HG02943 (cell line): ENCODE measurements around the gene ARHGAP6.

Experiments used
- ATAC-seq: cut with Tn5 transposase; IDR thresholded peaks from one replicate; pipeline ENCODE4 v1.9.1; 2021; ENCODE audit warnings: mild to moderate bottlenecking, low read depth, moderate library complexity; ENCODE audit not compliant: unreplicated experiment

Gene ARHGAP6

GRCh38 chrX:11407331-11408108, 258.2 kb downstream of the ARHGAP6 start:
- ATAC-seq, result no peak

GRCh38 chrX:11406109-11406765, 259.5 kb downstream of the ARHGAP6 start:
- no peak for ATAC-seq

- ATAC-seq, result no peak
These were observed 262.1 kb downstream of the ARHGAP6 start for GRCh38 chrX:11403631-11404030.

- no peak for ATAC-seq
These were observed 263.8 kb downstream of the ARHGAP6 start for GRCh38 chrX:11401966-11402365.

- ATAC-seq, result no peak
These were observed 266.1 kb downstream of the ARHGAP6 start for GRCh38 chrX:11399489-11400094.

- ATAC-seq, result no peak
These were observed 266.9 kb downstream of the ARHGAP6 start for GRCh38 chrX:11398785-11399184.

GRCh38 chrX:11398139-11398538, 267.6 kb downstream of the ARHGAP6 start:
- no peak for ATAC-seq

- ATAC-seq, result peak; percentile 74
These were observed 268.0 kb downstream of the ARHGAP6 start for GRCh38 chrX:11397680-11398079.

GRCh38 chrX:11395859-11396258, 269.9 kb downstream of the ARHGAP6 start:
- ATAC-seq, result no peak

GRCh38 chrX:11393949-11394654, 271.6 kb downstream of the ARHGAP6 start:
- ATAC-seq, result no peak

GRCh38 chrX:11386812-11387211, 278.9 kb downstream of the ARHGAP6 start:
- ATAC-seq, result no peak

GRCh38 chrX:11386001-11386523, 279.7 kb downstream of the ARHGAP6 start:
- ATAC-seq, result no peak

- no peak for ATAC-seq
These were observed 282.8 kb downstream of the ARHGAP6 start for GRCh38 chrX:11382930-11383329.

GRCh38 chrX:11381464-11381863, 284.3 kb downstream of the ARHGAP6 start:
- ATAC-seq, result peak; percentile 91

- no peak for ATAC-seq
These were observed 285.4 kb downstream of the ARHGAP6 start for GRCh38 chrX:11380187-11380844.

GRCh38 chrX:11376163-11376562, 289.6 kb downstream of the ARHGAP6 start:
- ATAC-seq, result no peak

- no peak for ATAC-seq
These were observed 290.1 kb downstream of the ARHGAP6 start for GRCh38 chrX:11375614-11376119.

- no peak for ATAC-seq
These were observed 291.1 kb downstream of the ARHGAP6 start for GRCh38 chrX:11374570-11374969.

GRCh38 chrX:11371106-11371505, 294.6 kb downstream of the ARHGAP6 start:
- no peak for ATAC-seq
